K562 (cell line): Measurements from ENCODE around the gene NVL.
"Not testable (repeated sequence)": the region's sequence is repeated elsewhere in the genome, so short reads cannot be mapped to it uniquely, and the experiment has no call there.

Experiments
- CAMTA2 ChIP-seq: fragments of 250-450 bp; sonication (Bioruptor Pico); conservative IDR thresholded peaks from 2 replicates; pipeline ENCODE4 v1.5.1; 2022
- FOXJ3 ChIP-seq: sonication (generic); formaldehyde crosslinking; IDR thresholded peaks from 2 replicates; pipeline ENCODE4 v1.4.0; 2020; ENCODE audit warnings: mild to moderate bottlenecking, missing genetic modification reagents
- HDAC8 ChIP-seq: fragments of 450-650 bp; IDR thresholded peaks from 2 replicates; pipeline ENCODE4 v1.6.1; 2016; ENCODE audit warnings: mild to moderate bottlenecking, missing genetic modification characterization, moderate library complexity, missing compliant biosample characterization
- MYC ChIP-seq, 2 experiments: fragments of 250-450 bp in 1 of 2; sonication (Bioruptor Pico) in 1 of 2; IDR thresholded peaks; 2 replicates each; pipeline versions ENCODE4 v1.5.1 to v1.6.1; 2012 to 2021; ENCODE audit warnings: low read depth in 2 of 2, borderline replicate concordance in 1 of 2, improper control_type of control experiment in 1 of 2, low read length in 1 of 2, mild to moderate bottlenecking in 1 of 2, moderate library complexity in 1 of 2
- TEAD4 ChIP-seq, 2 experiments: sonication (generic) in 1 of 2; formaldehyde crosslinking in 1 of 2; IDR thresholded peaks; 2 replicates each; pipeline versions ENCODE4 v1.6.1 to v1.8.0; 2012 to 2022; ENCODE audit warnings: borderline replicate concordance in 1 of 2, inconsistent platforms in 1 of 2, low read length in 1 of 2, mild to moderate bottlenecking in 1 of 2, missing genetic modification reagents in 1 of 2
- ZNF224 ChIP-seq: sonication (generic); formaldehyde crosslinking; IDR thresholded peaks from 2 replicates; pipeline ENCODE4 v1.8.0; 2022; ENCODE audit warnings: mild to moderate bottlenecking, missing genetic modification reagents
- TF ChIP-seq, protein P1 (sequence below): fragments of 200-800 bp; sonication (Bioruptor generic); IDR thresholded peaks from 2 replicates; pipeline ENCODE4 v1.6.1; 2016; ENCODE audit warnings: missing genetic modification characterization, missing compliant biosample characterization
- TF ChIP-seq, protein P2 (sequence below), 3 experiments: IDR thresholded peaks in 2 of 3; conservative IDR thresholded peaks in 1 of 3; 2 replicates each; pipeline ENCODE4 v1.5.1; 2011 to 2012; ENCODE audit warnings: low read length in 3 of 3, mild to moderate bottlenecking in 3 of 3, control low read depth in 2 of 3, improper control_type of control experiment in 1 of 3, inconsistent platforms in 1 of 3, low read depth in 1 of 3, mixed read lengths in 1 of 3, moderate library complexity in 1 of 3; ENCODE audit not compliant: insufficient read depth in 2 of 3

DNA sequence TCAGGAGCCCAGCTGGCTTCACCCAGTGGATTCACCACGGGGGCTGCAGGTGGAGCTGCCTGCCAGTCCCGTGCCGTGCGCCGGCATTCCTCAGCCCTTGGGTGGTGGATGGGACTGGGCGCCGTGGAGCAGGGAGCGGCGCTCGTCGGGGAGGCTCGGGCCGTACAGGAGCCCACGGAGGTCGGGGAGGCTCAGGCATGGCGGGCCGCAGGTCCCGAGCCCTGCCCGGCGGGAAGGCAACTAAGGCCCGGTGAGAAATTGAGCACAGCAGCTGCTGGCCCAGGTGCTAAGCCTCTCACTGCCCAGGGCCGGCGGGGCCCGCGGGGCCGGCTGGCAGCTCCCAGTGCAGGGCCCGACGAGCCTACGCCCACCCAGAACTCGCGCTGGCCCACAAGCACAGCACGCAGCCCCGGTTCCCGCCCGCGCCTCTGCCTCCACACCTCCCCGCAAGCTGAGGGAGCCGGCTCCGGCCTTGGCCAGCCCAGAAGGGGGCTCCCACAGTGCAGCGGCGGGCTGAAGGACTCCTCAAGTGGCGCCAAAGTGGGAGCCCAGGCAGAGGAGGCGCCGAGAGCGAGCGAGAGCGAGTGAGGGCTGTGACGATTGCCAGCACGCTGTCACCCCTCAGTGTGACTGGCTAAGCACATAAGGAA is 22.6 kb upstream of the NVL start:
- not testable (repeated sequence) for TF ChIP-seq FOXJ3 (CRISPR knock-in tag); MYC (IDR thresholded peaks at IDR 0.05; ENCODE audit: low read depth, low read length); MYC (CRISPR knock-in tag; IDR thresholded peaks at IDR 0.05; ENCODE audit: borderline replicate concordance, low read depth); CAMTA2 (CRISPR knock-in tag); ZNF224 (CRISPR knock-in tag); HDAC8 (tag); TEAD4 (IDR thresholded peaks at IDR 0.05; ENCODE audit: low read length); TEAD4 (CRISPR knock-in tag; IDR thresholded peaks at IDR 0.05; ENCODE audit: borderline replicate concordance)
- TF ChIP-seq, protein P1, sequence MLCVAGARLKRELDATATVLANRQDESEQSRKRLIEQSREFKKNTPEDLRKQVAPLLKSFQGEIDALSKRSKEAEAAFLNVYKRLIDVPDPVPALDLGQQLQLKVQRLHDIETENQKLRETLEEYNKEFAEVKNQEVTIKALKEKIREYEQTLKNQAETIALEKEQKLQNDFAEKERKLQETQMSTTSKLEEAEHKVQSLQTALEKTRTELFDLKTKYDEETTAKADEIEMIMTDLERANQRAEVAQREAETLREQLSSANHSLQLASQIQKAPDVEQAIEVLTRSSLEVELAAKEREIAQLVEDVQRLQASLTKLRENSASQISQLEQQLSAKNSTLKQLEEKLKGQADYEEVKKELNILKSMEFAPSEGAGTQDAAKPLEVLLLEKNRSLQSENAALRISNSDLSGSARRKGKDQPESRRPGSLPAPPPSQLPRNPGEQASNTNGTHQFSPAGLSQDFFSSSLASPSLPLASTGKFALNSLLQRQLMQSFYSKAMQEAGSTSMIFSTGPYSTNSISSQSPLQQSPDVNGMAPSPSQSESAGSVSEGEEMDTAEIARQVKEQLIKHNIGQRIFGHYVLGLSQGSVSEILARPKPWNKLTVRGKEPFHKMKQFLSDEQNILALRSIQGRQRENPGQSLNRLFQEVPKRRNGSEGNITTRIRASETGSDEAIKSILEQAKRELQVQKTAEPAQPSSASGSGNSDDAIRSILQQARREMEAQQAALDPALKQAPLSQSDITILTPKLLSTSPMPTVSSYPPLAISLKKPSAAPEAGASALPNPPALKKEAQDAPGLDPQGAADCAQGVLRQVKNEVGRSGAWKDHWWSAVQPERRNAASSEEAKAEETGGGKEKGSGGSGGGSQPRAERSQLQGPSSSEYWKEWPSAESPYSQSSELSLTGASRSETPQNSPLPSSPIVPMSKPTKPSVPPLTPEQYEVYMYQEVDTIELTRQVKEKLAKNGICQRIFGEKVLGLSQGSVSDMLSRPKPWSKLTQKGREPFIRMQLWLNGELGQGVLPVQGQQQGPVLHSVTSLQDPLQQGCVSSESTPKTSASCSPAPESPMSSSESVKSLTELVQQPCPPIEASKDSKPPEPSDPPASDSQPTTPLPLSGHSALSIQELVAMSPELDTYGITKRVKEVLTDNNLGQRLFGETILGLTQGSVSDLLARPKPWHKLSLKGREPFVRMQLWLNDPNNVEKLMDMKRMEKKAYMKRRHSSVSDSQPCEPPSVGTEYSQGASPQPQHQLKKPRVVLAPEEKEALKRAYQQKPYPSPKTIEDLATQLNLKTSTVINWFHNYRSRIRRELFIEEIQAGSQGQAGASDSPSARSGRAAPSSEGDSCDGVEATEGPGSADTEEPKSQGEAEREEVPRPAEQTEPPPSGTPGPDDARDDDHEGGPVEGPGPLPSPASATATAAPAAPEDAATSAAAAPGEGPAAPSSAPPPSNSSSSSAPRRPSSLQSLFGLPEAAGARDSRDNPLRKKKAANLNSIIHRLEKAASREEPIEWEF, result not testable (repeated sequence)
- TF ChIP-seq, protein P2, sequence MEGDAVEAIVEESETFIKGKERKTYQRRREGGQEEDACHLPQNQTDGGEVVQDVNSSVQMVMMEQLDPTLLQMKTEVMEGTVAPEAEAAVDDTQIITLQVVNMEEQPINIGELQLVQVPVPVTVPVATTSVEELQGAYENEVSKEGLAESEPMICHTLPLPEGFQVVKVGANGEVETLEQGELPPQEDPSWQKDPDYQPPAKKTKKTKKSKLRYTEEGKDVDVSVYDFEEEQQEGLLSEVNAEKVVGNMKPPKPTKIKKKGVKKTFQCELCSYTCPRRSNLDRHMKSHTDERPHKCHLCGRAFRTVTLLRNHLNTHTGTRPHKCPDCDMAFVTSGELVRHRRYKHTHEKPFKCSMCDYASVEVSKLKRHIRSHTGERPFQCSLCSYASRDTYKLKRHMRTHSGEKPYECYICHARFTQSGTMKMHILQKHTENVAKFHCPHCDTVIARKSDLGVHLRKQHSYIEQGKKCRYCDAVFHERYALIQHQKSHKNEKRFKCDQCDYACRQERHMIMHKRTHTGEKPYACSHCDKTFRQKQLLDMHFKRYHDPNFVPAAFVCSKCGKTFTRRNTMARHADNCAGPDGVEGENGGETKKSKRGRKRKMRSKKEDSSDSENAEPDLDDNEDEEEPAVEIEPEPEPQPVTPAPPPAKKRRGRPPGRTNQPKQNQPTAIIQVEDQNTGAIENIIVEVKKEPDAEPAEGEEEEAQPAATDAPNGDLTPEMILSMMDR (IDR thresholded peaks at IDR 0.05 in 2 of 3, conservative IDR thresholded peaks at IDR 0.05 in 1 of 3; ENCODE audit: insufficient read depth in 2 of 3, low read depth in 1 of 3, low read length in 3 of 3), result not testable (repeated sequence)
